Hepatic stellate cell (primary cell): ENCODE measurements around the gene NENF.
"Not testable (repeated sequence)": the region's sequence is repeated elsewhere in the genome, so short reads cannot be mapped to it uniquely, and the experiment has no call there.

Experiments
- DNase-seq: peaks from one replicate; pipeline ENCODE4 v3.0.0; 2011; ENCODE audit warnings: low spot score

The NENF gene

GRCh38 chr1:212432661-212433576, at the start of gene NENF:
NENF (plus strand) TSS chr1:212432920; CDS start chr1:212432944, 24 bp downstream.
- peak; percentile 92 for DNase-seq

DNA sequence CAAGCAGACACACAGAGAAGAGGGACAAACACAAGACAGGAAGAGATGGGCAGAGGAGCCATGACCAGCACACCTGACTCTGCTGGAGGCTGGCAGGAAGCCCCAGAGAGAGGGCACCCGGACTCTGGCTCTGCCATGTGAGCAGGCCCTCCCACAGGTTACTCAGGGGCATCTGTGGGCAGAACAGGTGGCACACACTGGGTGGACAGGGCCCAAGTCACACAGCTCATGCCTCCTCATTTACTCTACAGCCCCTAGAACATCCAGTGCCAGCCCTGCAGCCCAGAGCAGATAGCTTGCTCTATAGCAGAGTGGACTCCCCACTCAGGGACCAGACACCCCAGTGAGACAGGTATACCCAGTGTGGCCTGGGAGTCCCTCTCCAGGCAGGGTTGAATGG, 46.7 kb upstream of the NENF start:
- DNase-seq, result no peak

GRCh38 chr1:212388985-212389716, 43.6 kb upstream of the NENF start:
- no peak for DNase-seq

- not testable (repeated sequence) for DNase-seq
Observed at GRCh38 chr1:212395678-212396437, 36.9 kb upstream of the NENF start.

DNA sequence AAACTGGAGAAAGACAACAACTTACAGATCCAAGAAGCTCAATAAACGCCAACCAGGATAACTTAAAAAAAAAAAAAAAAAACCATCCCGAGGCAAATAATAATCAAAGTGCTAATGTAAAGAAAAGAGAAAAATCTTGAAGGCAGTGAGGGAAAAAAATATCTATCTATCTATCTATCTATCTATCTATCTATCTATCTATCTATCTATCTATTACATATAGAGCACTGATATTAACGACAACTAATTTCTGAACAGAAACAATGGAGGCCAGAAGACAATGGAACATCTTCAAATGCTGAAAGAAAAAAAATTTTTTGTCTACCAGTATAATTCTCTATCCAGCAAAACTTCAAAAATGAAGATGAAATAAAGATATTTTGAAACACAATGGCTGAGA, 36.1 kb upstream of the NENF start:
- DNase-seq, result no peak

DNA sequence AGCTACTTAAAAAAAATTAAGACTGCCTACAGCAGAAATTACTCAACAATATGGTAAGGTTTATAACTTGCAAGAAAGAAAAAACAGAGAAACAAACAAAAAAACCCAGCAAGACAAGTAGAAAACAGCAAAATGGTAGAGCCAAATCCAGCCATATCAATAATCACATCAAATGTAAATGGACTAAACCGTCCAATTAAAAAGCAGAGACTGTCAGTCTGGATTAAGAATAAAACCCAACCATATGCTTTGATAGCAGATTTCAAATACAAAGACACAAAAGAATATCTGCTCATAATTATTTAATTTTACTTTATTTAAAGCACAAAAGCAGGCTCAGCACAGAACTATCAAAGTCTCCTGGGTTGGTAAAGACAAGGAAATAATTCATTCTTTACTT, 35.5 kb upstream of the NENF start:
- no peak for DNase-seq

DNA sequence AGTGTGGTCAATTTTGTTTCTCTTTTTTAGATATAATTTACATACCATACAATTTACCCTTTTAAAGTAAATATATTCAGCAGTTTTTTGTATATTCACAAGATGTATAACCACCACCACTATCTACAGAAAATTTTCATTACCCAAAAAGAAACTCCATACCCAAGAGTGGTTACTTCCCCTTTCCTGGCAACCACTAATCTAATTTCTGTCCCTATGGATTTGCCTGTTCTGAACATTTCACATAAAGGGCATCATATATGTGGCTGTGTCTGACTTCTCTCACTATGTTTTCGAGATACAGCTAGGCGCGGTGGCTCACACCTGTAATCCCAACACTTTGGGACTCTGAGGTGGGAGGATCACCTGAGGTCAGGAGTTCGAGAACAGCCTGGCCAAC, 31.7 kb upstream of the NENF start:
- DNase-seq, result no peak

GRCh38 chr1:212401838-212402582, 30.7 kb upstream of the NENF start:
- DNase-seq, result no peak

- no peak for DNase-seq
Observed at GRCh38 chr1:212402666-212403321, 29.9 kb upstream of the NENF start.

DNA sequence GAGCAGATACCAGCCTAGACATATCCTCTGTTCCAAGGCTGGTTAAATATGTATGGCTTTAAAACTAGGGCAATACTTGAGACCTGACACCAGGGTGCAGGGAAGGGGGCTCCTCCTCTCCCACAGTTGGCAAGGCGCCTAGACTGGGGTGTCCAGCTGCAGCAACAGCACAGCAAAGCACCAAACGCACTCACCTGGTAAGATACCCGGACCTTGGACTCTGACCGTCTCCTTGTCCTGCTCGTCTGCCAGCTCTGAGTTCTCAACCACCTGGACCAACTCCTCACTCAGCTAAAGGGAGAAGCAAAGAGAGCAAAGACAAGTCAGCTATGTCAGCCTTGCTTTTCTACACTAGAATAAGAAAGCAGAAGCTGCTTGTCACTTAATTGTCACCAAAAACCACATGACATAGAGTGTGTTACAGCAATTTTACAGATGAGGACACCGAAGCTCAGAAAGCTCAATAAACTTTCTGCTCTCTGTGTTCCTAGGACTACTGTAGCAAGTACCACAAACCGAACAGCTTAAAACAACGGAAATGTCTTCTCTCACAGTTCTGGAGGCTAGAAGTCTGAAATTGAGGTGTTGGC, 22.4 kb upstream of the NENF start:
- no peak for DNase-seq

DNA sequence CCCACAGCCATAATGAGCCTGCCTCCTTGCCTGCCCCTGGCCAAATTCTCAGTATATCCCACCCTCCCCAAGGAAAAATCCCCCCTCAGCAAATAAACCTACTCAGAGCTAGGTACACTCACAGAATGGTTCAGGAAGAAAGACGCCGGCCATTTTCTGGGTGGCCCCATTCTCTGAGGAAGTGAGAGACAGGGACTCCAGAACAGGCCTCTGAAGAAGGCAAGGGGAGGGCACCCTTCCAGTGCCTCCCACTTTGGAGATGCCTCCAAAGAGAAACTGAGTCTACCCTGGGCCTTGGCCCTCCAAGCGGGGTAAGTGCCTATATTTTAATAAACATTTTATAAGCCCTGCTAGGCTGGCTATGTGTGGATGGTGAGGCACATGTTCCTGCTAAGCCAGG, 20.3 kb upstream of the NENF start:
- no peak for DNase-seq

GRCh38 chr1:212413902-212414327, 18.8 kb upstream of the NENF start:
- peak; percentile 54 for DNase-seq

DNA sequence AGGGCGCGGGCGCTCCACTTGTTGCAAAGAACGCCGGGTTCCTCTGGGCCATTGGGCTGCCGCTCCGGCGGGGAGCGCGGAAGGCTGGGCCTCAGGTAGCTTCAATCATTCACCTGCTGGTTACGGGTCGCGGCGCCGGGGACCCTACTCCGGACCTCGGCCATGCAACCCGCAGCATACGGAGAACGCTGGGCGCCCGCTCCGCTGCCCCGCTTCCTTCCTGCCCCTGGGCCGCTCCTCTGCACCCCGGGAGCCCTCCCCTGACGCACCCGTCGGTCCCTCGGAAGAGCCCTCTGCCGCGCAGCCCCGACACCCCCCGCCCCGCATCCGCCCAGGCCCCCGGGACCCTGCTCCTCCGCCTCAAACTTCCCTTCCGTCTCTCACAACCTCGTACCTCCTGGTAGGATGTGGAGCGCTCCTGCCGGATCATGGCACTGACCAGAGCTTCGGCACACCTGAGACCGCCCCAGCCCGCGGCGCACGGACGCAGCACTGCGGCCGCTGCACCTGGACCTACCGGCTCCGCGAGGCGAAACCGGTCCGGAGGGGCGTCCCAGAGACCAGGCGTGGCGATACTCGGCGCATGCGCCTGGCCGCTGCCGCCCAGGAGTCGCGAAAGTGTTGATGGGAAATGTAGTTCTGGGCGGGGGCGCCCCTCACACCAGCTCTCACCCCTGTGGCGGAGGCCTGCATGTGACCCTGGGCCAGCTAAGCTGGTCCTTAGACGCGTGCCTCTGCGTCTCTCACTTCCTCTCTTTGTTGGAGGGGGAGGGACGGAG, 18.2 kb upstream of the NENF start, which contains the start of gene PACC1:
TSS of gene PACC1 (minus strand) at position 559 of the 779 bp plus-strand sequence. CDS start at position 430, 129 bp downstream.
- peak; percentile 96 for DNase-seq

- no peak for DNase-seq
Observed at GRCh38 chr1:212415107-212415841, 17.4 kb upstream of the NENF start.

DNA sequence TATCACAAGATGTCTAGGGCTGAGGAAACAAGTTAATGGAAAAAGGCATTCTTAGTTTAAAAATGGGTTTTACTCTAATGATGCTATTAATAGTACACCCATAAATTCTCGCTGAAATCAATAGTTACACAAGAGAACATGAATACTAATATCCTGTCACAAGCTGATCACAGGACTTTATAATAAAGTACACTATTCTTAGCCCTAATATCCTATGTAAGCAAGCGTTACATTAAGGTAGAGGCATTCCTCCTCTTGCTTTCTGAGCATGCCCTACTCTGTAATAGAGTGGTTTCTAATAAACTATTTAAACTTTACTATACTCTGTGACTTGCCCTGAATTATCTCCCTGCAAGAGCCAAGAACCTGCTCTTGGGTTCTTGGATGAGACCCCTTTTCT, 11.6 kb upstream of the NENF start:
- DNase-seq, result no peak

- no peak for DNase-seq
Observed at GRCh38 chr1:212423879-212424278, 8.8 kb upstream of the NENF start.

- DNase-seq, result no peak
Observed at GRCh38 chr1:212428496-212428895, 4.2 kb upstream of the NENF start.

GRCh38 chr1:212430416-212430815, 2.3 kb upstream of the NENF start:
- no peak for DNase-seq

DNA sequence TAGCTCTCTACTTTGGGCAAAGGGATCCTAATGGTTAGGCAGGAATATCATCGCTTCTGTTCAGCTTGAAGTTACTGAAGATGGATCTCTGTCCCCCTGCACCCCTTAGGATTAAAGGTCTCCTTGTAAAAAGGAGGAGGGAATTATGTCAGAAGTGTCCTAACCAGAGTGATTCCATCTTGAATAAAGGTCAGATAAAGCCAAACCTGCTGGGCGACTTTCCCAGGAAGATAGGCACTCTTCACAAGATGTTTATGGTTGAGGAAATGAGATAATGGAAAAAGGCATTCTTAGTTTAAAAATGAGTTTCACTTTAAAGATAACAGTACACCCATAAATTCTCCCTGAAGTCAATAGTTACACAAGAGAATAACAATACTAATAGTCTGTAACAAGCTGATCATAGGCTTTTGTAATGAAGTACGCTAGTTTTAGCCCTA, 1.7 kb upstream of the NENF start:
- no peak for DNase-seq
